ENCODE results near the gene UBE2C.

DNA sequence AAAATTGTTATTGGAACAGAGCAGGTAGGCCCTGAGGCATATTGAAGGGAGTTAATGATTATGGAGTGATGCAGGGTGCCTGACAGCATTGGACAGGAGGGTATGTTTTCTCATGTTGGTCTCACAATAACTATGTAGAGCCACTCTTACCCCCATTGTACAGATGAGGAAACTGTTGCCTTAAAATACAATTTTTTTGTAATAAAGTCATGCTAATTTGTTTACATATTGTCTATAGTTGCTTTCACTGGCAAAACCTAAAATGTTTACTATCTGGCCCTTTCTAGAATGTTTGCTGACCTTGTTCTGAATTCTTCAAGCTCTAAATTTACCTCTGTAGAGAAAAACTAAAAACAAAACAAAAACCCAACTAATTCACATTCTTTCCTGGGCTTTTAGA is 39.1 kb downstream of the UBE2C start:
- TF ChIP-seq CTCF (IDR thresholded peaks at IDR 0.05; ENCODE audit: poor library complexity) (no peak), EZH2phosphoT487 (IDR thresholded peaks at IDR 0.05; ENCODE audit: low read depth, severe bottlenecking, unreplicated experiment) (no peak), EZH2 (IDR thresholded peaks at IDR 0.05; ENCODE audit: borderline replicate concordance) (no peak)

All from hepatocyte (in vitro differentiated cells).